HepG2 (cell line): ENCODE results near the gene GJC2. TPM values are rescaled to one million over a fixed set of nuclear protein-coding genes. Genes with fewer than 3 reads are reported as not detected.

ENCODE experiments used
- ARNTL ChIP-seq: sonication (generic); formaldehyde crosslinking; IDR thresholded peaks from 2 replicates; pipeline ENCODE4 v1.4.0; 2020; ENCODE audit warnings: mild to moderate bottlenecking, missing genetic modification reagents
- KAT8 ChIP-seq: IDR thresholded peaks from 2 replicates; pipeline ENCODE4 v1.6.1; 2016; ENCODE audit warnings: missing genetic modification reagents, missing compliant biosample characterization
- KLF12 ChIP-seq: sonication (generic); formaldehyde crosslinking; IDR thresholded peaks from 2 replicates; pipeline ENCODE4 v1.4.0; 2020; ENCODE audit warnings: missing genetic modification reagents, borderline replicate concordance
- MAF1 ChIP-seq: sonication (generic); formaldehyde crosslinking; IDR thresholded peaks from 2 replicates; pipeline ENCODE4 v1.5.0; 2020; ENCODE audit warnings: missing genetic modification reagents, borderline replicate concordance
- NFIC ChIP-seq: IDR thresholded peaks from 2 replicates; pipeline ENCODE4 v1.6.1; 2012; ENCODE audit warnings: mild to moderate bottlenecking, low read length, inconsistent platforms
- RBAK ChIP-seq: sonication (generic); formaldehyde crosslinking; IDR thresholded peaks from 2 replicates; pipeline ENCODE4 v1.5.1; 2020; ENCODE audit warnings: mild to moderate bottlenecking, missing genetic modification reagents
- SYNCRIP ChIP-seq: fragments of 200-400 bp; formaldehyde crosslinking; IDR thresholded peaks from 2 replicates; pipeline ENCODE4 v1.6.1; 2018; ENCODE audit warnings: mild to moderate bottlenecking, low read depth, low read length; ENCODE audit not compliant: insufficient read depth
- ZBTB42 ChIP-seq: sonication (generic); formaldehyde crosslinking; IDR thresholded peaks from 2 replicates; pipeline ENCODE4 v1.5.0; 2020; ENCODE audit warnings: mild to moderate bottlenecking, missing genetic modification reagents
- ZFP41 ChIP-seq: sonication (generic); formaldehyde crosslinking; IDR thresholded peaks from 2 replicates; pipeline ENCODE4 v1.4.0; 2020; ENCODE audit warnings: mild to moderate bottlenecking, missing genetic modification reagents, borderline replicate concordance
- ZMYM2 ChIP-seq: sonication (generic); formaldehyde crosslinking; IDR thresholded peaks from 2 replicates; pipeline ENCODE4 v1.8.0; 2022; ENCODE audit warnings: mild to moderate bottlenecking, missing genetic modification reagents
- ZNF230 ChIP-seq: sonication (generic); formaldehyde crosslinking; IDR thresholded peaks from 2 replicates; pipeline ENCODE4 v1.4.0; 2020; ENCODE audit warnings: mild to moderate bottlenecking, missing genetic modification reagents
- ZNF549 ChIP-seq: sonication (generic); formaldehyde crosslinking; IDR thresholded peaks from 2 replicates; pipeline ENCODE4 v1.5.0; 2020; ENCODE audit warnings: missing genetic modification reagents
- ZNF747 ChIP-seq: sonication (generic); formaldehyde crosslinking; IDR thresholded peaks from 2 replicates; pipeline ENCODE4 v1.8.1; 2023; ENCODE audit warnings: missing genetic modification reagents, mild to moderate bottlenecking, borderline replicate concordance
- ZSCAN25 ChIP-seq: sonication (generic); formaldehyde crosslinking; IDR thresholded peaks from 2 replicates; pipeline ENCODE4 v1.8.0; 2022; ENCODE audit warnings: mild to moderate bottlenecking, missing genetic modification reagents
- polyA plus RNA-seq, 8 experiments: library from polyadenylated mRNA; depleted of rRNA in 3 of 8; stranded (reverse) in 7 of 8; unstranded in 1 of 8; fragments of >200 nt; fragmentation: Illumina TruSeq in 4 of 8; extraction: Trizol in 4 of 8; gene quantifications; 2 replicates each; pipeline versions ENCODE4 v1.2.1 to v1.2.3, GENCODE V29; 2011 to 2016; ENCODE audit warnings: low read depth in 4 of 8, missing spikeins in 1 of 8, mixed read lengths in 1 of 8; ENCODE audit not compliant: insufficient read depth in 1 of 8
- total RNA-seq, 5 experiments: library from RNA; depleted of rRNA; stranded (reverse); fragments of >200 nt; fragmentation: Illumina TruSeq; extraction: Trizol; gene quantifications; 2 replicates each; pipeline ENCODE4 v1.2.3, GENCODE V29; 2016; ENCODE audit warnings: low read depth in 1 of 5
- TF ChIP-seq, protein P1 (sequence below): sonication (generic); formaldehyde crosslinking; IDR thresholded peaks from 2 replicates; pipeline ENCODE4 v1.5.0; 2020; ENCODE audit warnings: mild to moderate bottlenecking, missing genetic modification reagents, borderline replicate concordance
- TF ChIP-seq, protein P2 (sequence below): IDR thresholded peaks from 2 replicates; pipeline ENCODE4 v1.6.1; 2016
- TF ChIP-seq, protein P3 (sequence below): sonication (generic); formaldehyde crosslinking; IDR thresholded peaks from 2 replicates; pipeline ENCODE4 v1.9.0; 2021; ENCODE audit warnings: mild to moderate bottlenecking, missing genetic modification reagents

GJC2 gene
- total and polyA plus RNA-seq, 2 of the 13 experiments (the other 11 are each of a cell fraction or from before 2014, with no cell fraction given): 1.6 to 3.8 TPM

DNA sequence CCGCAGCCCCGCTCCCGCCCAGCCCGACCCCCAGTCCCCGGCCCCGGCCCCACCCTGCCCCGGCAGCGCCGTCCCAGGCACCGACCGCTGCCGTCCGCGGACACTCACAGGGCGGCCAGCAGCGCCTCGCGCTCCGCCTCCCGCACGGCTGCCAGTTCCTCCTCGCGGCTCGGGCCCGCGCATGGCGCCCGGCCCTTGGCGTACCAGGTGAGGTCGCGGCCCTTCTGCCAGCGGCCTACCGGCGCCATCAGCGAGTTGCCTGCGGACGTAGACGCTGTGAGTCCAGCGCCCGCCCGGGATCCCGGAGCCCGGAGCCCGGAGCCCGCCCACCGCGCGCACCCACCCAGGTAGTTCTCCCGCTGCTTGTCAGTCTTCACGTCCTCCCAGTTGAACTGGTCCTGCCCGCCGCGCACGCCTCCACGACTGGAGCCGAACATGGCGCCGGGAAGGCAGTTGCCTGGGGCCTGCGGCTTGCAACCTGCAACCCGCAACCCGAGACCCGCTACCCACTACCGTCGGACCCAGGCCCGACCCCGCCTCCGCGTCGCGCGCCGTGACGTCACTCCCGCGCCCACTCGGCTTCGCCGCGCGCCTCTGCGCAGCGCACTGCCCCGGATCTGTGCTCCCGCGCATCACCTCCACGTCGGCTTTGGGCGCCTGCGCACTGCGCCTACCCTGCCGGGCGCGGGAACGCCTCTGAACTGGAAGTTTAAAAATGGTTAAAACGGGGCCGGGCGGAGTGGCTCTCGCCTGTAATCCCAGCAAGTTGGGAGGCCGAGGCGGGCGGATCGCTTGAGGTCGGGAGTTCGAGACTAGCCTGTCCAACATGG, 46.7 kb upstream of the GJC2 start, which contains the start of gene C1orf35 (continued):
- TF ChIP-seq RBAK (no peak), ZMYM2 (CRISPR knock-in tag) (no peak), ZNF747 (CRISPR knock-in tag) (peak; percentile 88; the same call in 1 of the 2 replicates), ZNF549 (CRISPR knock-in tag) (no peak), ZSCAN25 (CRISPR knock-in tag) (0 out of 2 replicates have a peak, but pooled peaks have one; percentile 44), MAF1 (CRISPR knock-in tag) (no peak), NFIC (no peak), ZFP41 (peak; percentile 46; the same call in 1 of the 2 replicates), KAT8 (peak; percentile 97), ARNTL (CRISPR knock-in tag) (peak; percentile 78), KLF12 (CRISPR knock-in tag) (peak; percentile 47; the same call in 1 of the 2 replicates), SYNCRIP (no peak), ZNF230 (CRISPR knock-in tag) (peak; percentile 83), ZBTB42 (CRISPR knock-in tag) (peak; percentile 93; the same call in 1 of the 2 replicates)
- TF ChIP-seq, protein P1, sequence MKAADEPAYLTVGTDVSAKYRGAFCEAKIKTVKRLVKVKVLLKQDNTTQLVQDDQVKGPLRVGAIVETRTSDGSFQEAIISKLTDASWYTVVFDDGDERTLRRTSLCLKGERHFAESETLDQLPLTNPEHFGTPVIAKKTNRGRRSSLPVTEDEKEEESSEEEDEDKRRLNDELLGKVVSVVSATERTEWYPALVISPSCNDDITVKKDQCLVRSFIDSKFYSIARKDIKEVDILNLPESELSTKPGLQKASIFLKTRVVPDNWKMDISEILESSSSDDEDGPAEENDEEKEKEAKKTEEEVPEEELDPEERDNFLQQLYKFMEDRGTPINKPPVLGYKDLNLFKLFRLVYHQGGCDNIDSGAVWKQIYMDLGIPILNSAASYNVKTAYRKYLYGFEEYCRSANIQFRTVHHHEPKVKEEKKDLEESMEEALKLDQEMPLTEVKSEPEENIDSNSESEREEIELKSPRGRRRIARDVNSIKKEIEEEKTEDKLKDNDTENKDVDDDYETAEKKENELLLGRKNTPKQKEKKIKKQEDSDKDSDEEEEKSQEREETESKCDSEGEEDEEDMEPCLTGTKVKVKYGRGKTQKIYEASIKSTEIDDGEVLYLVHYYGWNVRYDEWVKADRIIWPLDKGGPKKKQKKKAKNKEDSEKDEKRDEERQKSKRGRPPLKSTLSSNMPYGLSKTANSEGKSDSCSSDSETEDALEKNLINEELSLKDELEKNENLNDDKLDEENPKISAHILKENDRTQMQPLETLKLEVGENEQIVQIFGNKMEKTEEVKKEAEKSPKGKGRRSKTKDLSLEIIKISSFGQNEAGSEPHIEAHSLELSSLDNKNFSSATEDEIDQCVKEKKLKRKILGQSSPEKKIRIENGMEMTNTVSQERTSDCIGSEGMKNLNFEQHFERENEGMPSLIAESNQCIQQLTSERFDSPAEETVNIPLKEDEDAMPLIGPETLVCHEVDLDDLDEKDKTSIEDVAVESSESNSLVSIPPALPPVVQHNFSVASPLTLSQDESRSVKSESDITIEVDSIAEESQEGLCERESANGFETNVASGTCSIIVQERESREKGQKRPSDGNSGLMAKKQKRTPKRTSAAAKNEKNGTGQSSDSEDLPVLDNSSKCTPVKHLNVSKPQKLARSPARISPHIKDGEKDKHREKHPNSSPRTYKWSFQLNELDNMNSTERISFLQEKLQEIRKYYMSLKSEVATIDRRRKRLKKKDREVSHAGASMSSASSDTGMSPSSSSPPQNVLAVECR: peak; percentile 98
- TF ChIP-seq, protein P2, sequence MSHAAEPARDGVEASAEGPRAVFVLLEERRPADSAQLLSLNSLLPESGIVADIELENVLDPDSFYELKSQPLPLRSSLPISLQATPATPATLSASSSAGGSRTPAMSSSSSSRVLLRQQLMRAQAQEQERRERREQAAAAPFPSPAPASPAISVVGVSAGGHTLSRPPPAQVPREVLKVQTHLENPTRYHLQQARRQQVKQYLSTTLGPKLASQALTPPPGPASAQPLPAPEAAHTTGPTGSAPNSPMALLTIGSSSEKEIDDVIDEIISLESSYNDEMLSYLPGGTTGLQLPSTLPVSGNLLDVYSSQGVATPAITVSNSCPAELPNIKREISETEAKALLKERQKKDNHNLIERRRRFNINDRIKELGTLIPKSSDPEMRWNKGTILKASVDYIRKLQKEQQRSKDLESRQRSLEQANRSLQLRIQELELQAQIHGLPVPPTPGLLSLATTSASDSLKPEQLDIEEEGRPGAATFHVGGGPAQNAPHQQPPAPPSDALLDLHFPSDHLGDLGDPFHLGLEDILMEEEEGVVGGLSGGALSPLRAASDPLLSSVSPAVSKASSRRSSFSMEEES (CRISPR knock-in tag): peak; percentile 78
- TF ChIP-seq, protein P3, sequence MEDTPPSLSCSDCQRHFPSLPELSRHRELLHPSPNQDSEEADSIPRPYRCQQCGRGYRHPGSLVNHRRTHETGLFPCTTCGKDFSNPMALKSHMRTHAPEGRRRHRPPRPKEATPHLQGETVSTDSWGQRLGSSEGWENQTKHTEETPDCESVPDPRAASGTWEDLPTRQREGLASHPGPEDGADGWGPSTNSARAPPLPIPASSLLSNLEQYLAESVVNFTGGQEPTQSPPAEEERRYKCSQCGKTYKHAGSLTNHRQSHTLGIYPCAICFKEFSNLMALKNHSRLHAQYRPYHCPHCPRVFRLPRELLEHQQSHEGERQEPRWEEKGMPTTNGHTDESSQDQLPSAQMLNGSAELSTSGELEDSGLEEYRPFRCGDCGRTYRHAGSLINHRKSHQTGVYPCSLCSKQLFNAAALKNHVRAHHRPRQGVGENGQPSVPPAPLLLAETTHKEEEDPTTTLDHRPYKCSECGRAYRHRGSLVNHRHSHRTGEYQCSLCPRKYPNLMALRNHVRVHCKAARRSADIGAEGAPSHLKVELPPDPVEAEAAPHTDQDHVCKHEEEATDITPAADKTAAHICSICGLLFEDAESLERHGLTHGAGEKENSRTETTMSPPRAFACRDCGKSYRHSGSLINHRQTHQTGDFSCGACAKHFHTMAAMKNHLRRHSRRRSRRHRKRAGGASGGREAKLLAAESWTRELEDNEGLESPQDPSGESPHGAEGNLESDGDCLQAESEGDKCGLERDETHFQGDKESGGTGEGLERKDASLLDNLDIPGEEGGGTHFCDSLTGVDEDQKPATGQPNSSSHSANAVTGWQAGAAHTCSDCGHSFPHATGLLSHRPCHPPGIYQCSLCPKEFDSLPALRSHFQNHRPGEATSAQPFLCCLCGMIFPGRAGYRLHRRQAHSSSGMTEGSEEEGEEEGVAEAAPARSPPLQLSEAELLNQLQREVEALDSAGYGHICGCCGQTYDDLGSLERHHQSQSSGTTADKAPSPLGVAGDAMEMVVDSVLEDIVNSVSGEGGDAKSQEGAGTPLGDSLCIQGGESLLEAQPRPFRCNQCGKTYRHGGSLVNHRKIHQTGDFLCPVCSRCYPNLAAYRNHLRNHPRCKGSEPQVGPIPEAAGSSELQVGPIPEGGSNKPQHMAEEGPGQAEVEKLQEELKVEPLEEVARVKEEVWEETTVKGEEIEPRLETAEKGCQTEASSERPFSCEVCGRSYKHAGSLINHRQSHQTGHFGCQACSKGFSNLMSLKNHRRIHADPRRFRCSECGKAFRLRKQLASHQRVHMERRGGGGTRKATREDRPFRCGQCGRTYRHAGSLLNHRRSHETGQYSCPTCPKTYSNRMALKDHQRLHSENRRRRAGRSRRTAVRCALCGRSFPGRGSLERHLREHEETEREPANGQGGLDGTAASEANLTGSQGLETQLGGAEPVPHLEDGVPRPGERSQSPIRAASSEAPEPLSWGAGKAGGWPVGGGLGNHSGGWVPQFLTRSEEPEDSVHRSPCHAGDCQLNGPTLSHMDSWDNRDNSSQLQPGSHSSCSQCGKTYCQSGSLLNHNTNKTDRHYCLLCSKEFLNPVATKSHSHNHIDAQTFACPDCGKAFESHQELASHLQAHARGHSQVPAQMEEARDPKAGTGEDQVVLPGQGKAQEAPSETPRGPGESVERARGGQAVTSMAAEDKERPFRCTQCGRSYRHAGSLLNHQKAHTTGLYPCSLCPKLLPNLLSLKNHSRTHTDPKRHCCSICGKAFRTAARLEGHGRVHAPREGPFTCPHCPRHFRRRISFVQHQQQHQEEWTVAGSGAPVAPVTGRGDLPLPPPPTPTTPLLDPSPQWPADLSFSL: no peak
